Measurements from ENCODE around the gene CSPG5. TPM values are rescaled to one million over a fixed set of nuclear protein-coding genes. Genes with fewer than 3 reads are reported as not detected.

Gene CSPG5
- total RNA-seq, 1 experiment from 2014 or later = 5.7 TPM

DNA sequence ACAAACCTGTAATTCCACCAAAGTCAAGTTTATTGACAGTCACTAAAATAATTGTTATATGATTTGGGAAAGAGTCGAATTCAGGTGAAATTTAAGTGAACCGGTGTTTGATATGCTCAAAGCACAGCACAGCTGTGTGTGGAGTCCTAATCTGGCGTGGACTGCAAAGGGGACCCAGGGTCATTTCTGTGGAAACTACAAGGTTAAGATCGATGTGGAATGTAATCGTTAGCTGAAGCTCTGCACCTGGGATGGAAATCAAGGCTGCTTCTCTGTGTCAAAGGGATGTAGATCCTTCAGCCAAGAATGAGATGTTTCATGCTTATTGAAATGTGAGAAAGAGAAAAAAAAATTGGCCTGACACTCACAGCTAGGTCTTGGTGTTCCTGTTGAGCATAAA, 63.6 kb downstream of the CSPG5 start:
- Histone ChIP-seq H3K9me3 (ENCODE audit: control insufficient read depth, low read depth, low read length) (no peaks in the 10 kb centered on the region), H4K5ac (ENCODE audit: insufficient read length, low read depth, low read length) (no peak overlapping the region), H3K23ac (ENCODE audit: insufficient read length, low read depth, low read length) (no peak overlapping the region), H3K56ac (ENCODE audit: insufficient read length, low read depth, low read length) (no peak overlapping the region), H3K14ac (ENCODE audit: insufficient read depth, low read length) (no peak overlapping the region), H3K79me1 (ENCODE audit: insufficient read depth, low read depth, low read length, poor library complexity, severe bottlenecking) (peaks cover 6% of the 10 kb centered on the region), H3K27ac (ENCODE audit: insufficient read length, low read depth, low read length) (no peak overlapping the region), H3K23me2 (ENCODE audit: insufficient read length, low read depth, low read length, poor library complexity, severe bottlenecking) (peaks cover 6% of the 10 kb centered on the region), H3K18ac (ENCODE audit: insufficient read length, low read depth, low read length) (no peak overlapping the region), H3K9ac (ENCODE audit: extremely low read depth, insufficient read length, low read length) (no peak overlapping the region), H3K79me2 (ENCODE audit: insufficient read depth, low read length) (peaks cover 6% of the 10 kb centered on the region; the same call in 1 of the 2 replicates), H2BK5ac (ENCODE audit: insufficient read length, low read length) (no peak overlapping the region), H3K27me3 (ENCODE audit: insufficient read depth, low read length) (no peaks in the 10 kb centered on the region), H4K20me1 (ENCODE audit: control insufficient read depth, insufficient read depth, insufficient read length) (no peaks in the 10 kb centered on the region), H2AK5ac (ENCODE audit: insufficient read length, low read length) (no peak overlapping the region), H2BK20ac (ENCODE audit: low read depth, low read length, poor library complexity, severe bottlenecking) (no peak overlapping the region), H2BK15ac (ENCODE audit: low read depth, low read length) (no peak overlapping the region), H2BK120ac (ENCODE audit: low read depth, low read length, poor library complexity, severe bottlenecking) (no peak overlapping the region), H4K91ac (ENCODE audit: insufficient read length, low read depth, low read length) (no peak overlapping the region), H2BK12ac (ENCODE audit: insufficient read length, low read depth, low read length) (no peak overlapping the region), H3T11ph (ENCODE audit: low read length) (no peak overlapping the region), H3K4me1 (ENCODE audit: insufficient read depth, low read length) (no peaks in the 10 kb centered on the region), H2AFZ (ENCODE audit: low read length) (no peak overlapping the region), H3K4me2 (ENCODE audit: insufficient read depth, insufficient read length, low read length) (no peak overlapping the region), H4K8ac (replicated peaks; ENCODE audit: insufficient read length, low read depth, low read length) (no peak overlapping the region), H3K4ac (ENCODE audit: low read depth, low read length) (no peak overlapping the region)
- no CpG with 5 or more reads among the region's 5 CpGs for WGBS (ENCODE audit: extremely low coverage, insufficient read length, low lambda C conversion rate)
- Mint-ChIP-seq H3K4me1 (peaks cover 8 to 10% of the 10 kb centered on the region in 2 experiments), H3K9me3 (no peaks in the 10 kb centered on the region), H3K4me3 (no peak overlapping the region; a peak in 1 of 5 replicates), H3K27ac (no peak overlapping the region), H3K27me3 (ENCODE audit: low read depth) (no peaks in the 10 kb centered on the region; the same call in none of the 2 replicates), H3K36me3 (ENCODE audit: insufficient read depth in 1 of 3, low read depth in 3 of 3) (peaks cover 4 to 16% (median 12%) of the 10 kb centered on the region in 3 experiments)
- DNase-seq = no peak
- TF ChIP-seq, protein P1, sequence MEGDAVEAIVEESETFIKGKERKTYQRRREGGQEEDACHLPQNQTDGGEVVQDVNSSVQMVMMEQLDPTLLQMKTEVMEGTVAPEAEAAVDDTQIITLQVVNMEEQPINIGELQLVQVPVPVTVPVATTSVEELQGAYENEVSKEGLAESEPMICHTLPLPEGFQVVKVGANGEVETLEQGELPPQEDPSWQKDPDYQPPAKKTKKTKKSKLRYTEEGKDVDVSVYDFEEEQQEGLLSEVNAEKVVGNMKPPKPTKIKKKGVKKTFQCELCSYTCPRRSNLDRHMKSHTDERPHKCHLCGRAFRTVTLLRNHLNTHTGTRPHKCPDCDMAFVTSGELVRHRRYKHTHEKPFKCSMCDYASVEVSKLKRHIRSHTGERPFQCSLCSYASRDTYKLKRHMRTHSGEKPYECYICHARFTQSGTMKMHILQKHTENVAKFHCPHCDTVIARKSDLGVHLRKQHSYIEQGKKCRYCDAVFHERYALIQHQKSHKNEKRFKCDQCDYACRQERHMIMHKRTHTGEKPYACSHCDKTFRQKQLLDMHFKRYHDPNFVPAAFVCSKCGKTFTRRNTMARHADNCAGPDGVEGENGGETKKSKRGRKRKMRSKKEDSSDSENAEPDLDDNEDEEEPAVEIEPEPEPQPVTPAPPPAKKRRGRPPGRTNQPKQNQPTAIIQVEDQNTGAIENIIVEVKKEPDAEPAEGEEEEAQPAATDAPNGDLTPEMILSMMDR (conservative IDR thresholded peaks at IDR 0.05) = no peak
